ENCODE data around the gene HTR3B. TPM values are rescaled to one million over a fixed set of nuclear protein-coding genes. Genes with fewer than 3 reads are reported as not detected.

The HTR3B gene
- total and polyA plus RNA-seq, 7 donors: 0.07 TPM; not detected in 6

GRCh38 chr11:113979431-113979830, 74.8 kb downstream of the HTR3B start:
- intact Hi-C loops (cut with DNase I): no loop called here
- TF ChIP-seq POLR2A (IDR thresholded peaks at IDR 0.05) (no peak), EP300 (IDR thresholded peaks at IDR 0.05) (no peak), POLR2AphosphoS5 (IDR thresholded peaks at IDR 0.05) (no peak), CTCF (IDR thresholded peaks at IDR 0.05) (no peak)
- no peak for DNase-seq
- H3K9me3 ChIP-seq: no peaks in the 10 kb centered on the region
- H3K27me3 ChIP-seq: peaks cover 5 to 52% (median 6%) of the 10 kb centered on the region in 3 donors
- H3K4me3 ChIP-seq: no peak overlapping the region
- peaks cover 0 to 4% (median 0%) of the 10 kb centered on the region in 4 donors for H3K4me1 ChIP-seq
- no peak overlapping the region for H3K27ac ChIP-seq
- no peaks in the 10 kb centered on the region for H3K36me3 ChIP-seq
- WGBS, 2 donors: 46 to 68% methylated on average over 1 of the region's 1 CpG

- DNase-seq: no peak
- TF ChIP-seq EP300 (IDR thresholded peaks at IDR 0.05): no peak
- no peak for TF ChIP-seq POLR2AphosphoS5 (IDR thresholded peaks at IDR 0.05)
- TF ChIP-seq POLR2A (IDR thresholded peaks at IDR 0.05): no peak
- TF ChIP-seq CTCF (IDR thresholded peaks at IDR 0.05): no peak
- WGBS, 2 donors: 61 to 78% methylated on average over 6 of the region's 6 CpGs
- intact Hi-C loops (cut with DNase I): no loop called here
- Histone ChIP-seq H3K27me3 (peaks cover 0 to 39% (median 0%) of the 10 kb centered on the region in 3 donors), H3K36me3 (no peaks in the 10 kb centered on the region), H3K9me3 (no peaks in the 10 kb centered on the region), H3K4me3 (no peak overlapping the region), H3K4me1 (no peaks in the 10 kb centered on the region), H3K27ac (no peak overlapping the region)
Measured at GRCh38 chr11:113980785-113981184, 76.2 kb downstream of the HTR3B start.

- Histone ChIP-seq H3K9me3 (no peaks in the 10 kb centered on the region), H3K27me3 (peaks cover 0 to 27% (median 0%) of the 10 kb centered on the region in 3 donors), H3K27ac (no peak overlapping the region), H3K4me3 (no peak overlapping the region), H3K4me1 (no peaks in the 10 kb centered on the region), H3K36me3 (no peaks in the 10 kb centered on the region)
- DNase-seq: no peak
- intact Hi-C loops (cut with DNase I): no loop called here
- TF ChIP-seq POLR2AphosphoS5 (IDR thresholded peaks at IDR 0.05) (no peak), CTCF (IDR thresholded peaks at IDR 0.05) (no peak), EP300 (IDR thresholded peaks at IDR 0.05) (no peak), POLR2A (IDR thresholded peaks at IDR 0.05) (no peak)
Measured at GRCh38 chr11:113982306-113982705, 77.7 kb downstream of the HTR3B start.

GRCh38 chr11:113984781-113985180, 80.2 kb downstream of the HTR3B start:
- TF ChIP-seq POLR2AphosphoS5 (IDR thresholded peaks at IDR 0.05) (no peak), POLR2A (IDR thresholded peaks at IDR 0.05) (no peak), EP300 (IDR thresholded peaks at IDR 0.05) (no peak), CTCF (IDR thresholded peaks at IDR 0.05) (no peak)
- 70 to 74% methylated on average over 6 of the region's 6 CpGs for WGBS, 2 donors
- no peak overlapping the region for H3K4me3 ChIP-seq
- H3K4me1 ChIP-seq: no peaks in the 10 kb centered on the region
- DNase-seq: no peak
- H3K27me3 ChIP-seq: peaks cover 0 to 4% (median 0%) of the 10 kb centered on the region in 3 donors
- H3K36me3 ChIP-seq: no peaks in the 10 kb centered on the region
- intact Hi-C loops (cut with DNase I): no loop called here
- no peaks in the 10 kb centered on the region for H3K9me3 ChIP-seq
- H3K27ac ChIP-seq: no peak overlapping the region

GRCh38 chr11:113985906-113986305, 81.3 kb downstream of the HTR3B start:
- Histone ChIP-seq H3K36me3 (no peaks in the 10 kb centered on the region), H3K9me3 (no peaks in the 10 kb centered on the region), H3K27me3 (no peaks in the 10 kb centered on the region), H3K4me1 (no peaks in the 10 kb centered on the region), H3K4me3 (no peak overlapping the region), H3K27ac (no peak overlapping the region)
- WGBS, 2 donors: 86% methylated on average over 4 of the region's 4 CpGs
- intact Hi-C loops (cut with DNase I): no loop called here
- DNase-seq: no peak
- TF ChIP-seq POLR2A (IDR thresholded peaks at IDR 0.05): no peak
- no peak for TF ChIP-seq EP300 (IDR thresholded peaks at IDR 0.05)
- no peak for TF ChIP-seq CTCF (IDR thresholded peaks at IDR 0.05)
- no peak for TF ChIP-seq POLR2AphosphoS5 (IDR thresholded peaks at IDR 0.05)
